ENCODE results near the gene MYO18B. TPM values are rescaled to one million over a fixed set of nuclear protein-coding genes. Genes with fewer than 3 reads are reported as not detected.

MYO18B gene
- total and polyA plus RNA-seq, 2 of the 4 experiments (the other 2 are of a cell fraction) = under 0.01 TPM; not detected in 1

GRCh38 chr22:25760848-25761595 is 19.0 kb downstream of the MYO18B start:
- no peak overlapping the region for H2BK15ac ChIP-seq (ENCODE audit: low read depth, low read length)
- peak overlapping the region; percentile 77 for H2BK120ac ChIP-seq (ENCODE audit: low read depth, low read length)
- H3K4me3 ChIP-seq (ENCODE audit: insufficient read depth, low read depth, low read length) = no peak overlapping the region
- 60% methylated on average over 1 of the region's 15 CpGs; no CpG with 5 or more reads in 1 of the 2 experiments for WGBS, 2 experiments (ENCODE audit: extremely low coverage in 2 of 2, insufficient read length in 1 of 2)
- no peaks in the 10 kb centered on the region for H3K27me3 ChIP-seq (ENCODE audit: control insufficient read depth, insufficient read depth, low read length)
- no peaks in the 10 kb centered on the region for H4K20me1 ChIP-seq (ENCODE audit: insufficient read depth, low read length)
- H3K9me1 ChIP-seq (ENCODE audit: insufficient read depth, low read length) = 0 out of 2 replicates have a peak, but pooled peaks cover 5% of the 10 kb centered on the region
- no peak overlapping the region for H2BK5ac ChIP-seq (ENCODE audit: low read depth, low read length, poor library complexity, severe bottlenecking)
- no peak for ATAC-seq (ENCODE audit: low read depth)
- H3K9me3 ChIP-seq (ENCODE audit: control insufficient read depth, insufficient read depth, low read length) = peaks cover 5% of the 10 kb centered on the region
- H2AK5ac ChIP-seq (ENCODE audit: low read depth, low read length) = peak overlapping the region; percentile 6; the same call in 1 of the 2 replicates
- H3K23ac ChIP-seq (ENCODE audit: low read depth, low read length) = no peak overlapping the region
- H3K18ac ChIP-seq (ENCODE audit: low read depth, low read length) = no peak overlapping the region
- no peaks in the 10 kb centered on the region for H3K4me1 ChIP-seq (ENCODE audit: control insufficient read depth, insufficient read depth, low read length)
- H3K27ac ChIP-seq (ENCODE audit: insufficient read depth, low read length) = no peak overlapping the region
- CTCF ChIA-PET = interaction anchor here (1.8 kb wide), 1 partner anchor 12 kb away, joined by 5 read pairs; no protein-coding TSS in a partner anchor
- BruUV-seq (replicated peaks) = no TSS peak
- H4K91ac ChIP-seq (ENCODE audit: insufficient read depth, low read depth, low read length) = peak overlapping the region; percentile 58
- H4K8ac ChIP-seq (ENCODE audit: low read depth in 2 of 2, low read length in 2 of 2) = peak overlapping the region in 1 of 2 experiments; percentile 56; a peak in 1 of 4 replicates
- no peak overlapping the region for H2AK9ac ChIP-seq (replicated peaks; ENCODE audit: low read depth, low read length, poor library complexity)
- H3K14ac ChIP-seq (replicated peaks; ENCODE audit: low read depth, low read length) = no peak overlapping the region
- H4K5ac ChIP-seq (ENCODE audit: low read depth, low read length) = no peak overlapping the region
- dilution Hi-C loops (cut with HindIII; ENCODE audit: low sequenced_read_pairs, unreplicated experiment) (no loop called here), intact Hi-C loops (cut with micrococcal nuclease) (no loop called here), in situ Hi-C loops (cut with MboI; ENCODE audit: low sequenced_read_pairs) (no loop called here)
- peak overlapping the region; percentile 22 for H2BK20ac ChIP-seq (ENCODE audit: low read depth, low read length)
- TF ChIP-seq BHLHE40 (IDR thresholded peaks at IDR 0.05; ENCODE audit: low read depth, low read length) (no peak), POLR2A (IDR thresholded peaks at IDR 0.05; ENCODE audit: low read depth, low read length) (no peak), RAD21 (IDR thresholded peaks at IDR 0.05; ENCODE audit: low read length) (no peak), FOS (IDR thresholded peaks at IDR 0.05; ENCODE audit: low read depth, low read length) (no peak), MXI1 (IDR thresholded peaks at IDR 0.05; ENCODE audit: borderline replicate concordance, low read depth, low read length) (no peak), MAFK (IDR thresholded peaks at IDR 0.05; ENCODE audit: low read depth, low read length) (no peak)
- no peak overlapping the region for H3K4me2 ChIP-seq (ENCODE audit: low read depth, low read length)
- POLR2A ChIA-PET (ENCODE audit: unreplicated experiment) = no interaction called here
- peak overlapping the region; percentile 71 for H3K4ac ChIP-seq (ENCODE audit: low read depth, low read length)
- H3K56ac ChIP-seq (ENCODE audit: extremely low read depth, insufficient read depth, low read length) = no peak overlapping the region
- no peak overlapping the region for H2AFZ ChIP-seq (replicated peaks; ENCODE audit: low read length, poor library complexity)
- no peak overlapping the region for H3K9ac ChIP-seq (ENCODE audit: low read depth, low read length)
- H3K36me3 ChIP-seq (ENCODE audit: control insufficient read depth, insufficient read depth, low read length) = no peaks in the 10 kb centered on the region
- no peaks in the 10 kb centered on the region for H3K79me1 ChIP-seq (ENCODE audit: low read depth in 1 of 2, low read length in 2 of 2)
- no peak for DNase-seq
